ENCODE results near the gene C1orf105.
"Not testable (repeated sequence)": the region's sequence is repeated elsewhere in the genome, so short reads cannot be mapped to it uniquely, and the experiment has no call there.

DNA sequence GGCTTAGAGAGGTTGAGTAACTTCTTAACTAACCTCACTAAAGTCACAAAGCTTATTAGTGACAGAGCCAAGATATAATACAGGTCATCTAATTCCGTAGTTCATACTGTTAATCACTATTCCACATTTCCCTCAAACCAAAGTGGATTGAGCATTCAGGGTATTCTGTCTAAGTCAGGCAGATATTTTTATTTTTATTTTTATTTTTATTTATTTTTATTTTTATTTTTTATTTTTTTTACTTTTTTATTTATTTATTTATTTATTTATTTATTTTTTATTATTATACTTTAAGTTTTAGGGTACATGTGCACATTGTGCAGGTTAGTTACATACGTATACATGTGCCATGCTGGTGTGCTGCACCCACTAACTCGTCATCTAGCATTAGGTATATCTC, 48.8 kb upstream of the C1orf105 start:
- TF ChIP-seq, protein P1, sequence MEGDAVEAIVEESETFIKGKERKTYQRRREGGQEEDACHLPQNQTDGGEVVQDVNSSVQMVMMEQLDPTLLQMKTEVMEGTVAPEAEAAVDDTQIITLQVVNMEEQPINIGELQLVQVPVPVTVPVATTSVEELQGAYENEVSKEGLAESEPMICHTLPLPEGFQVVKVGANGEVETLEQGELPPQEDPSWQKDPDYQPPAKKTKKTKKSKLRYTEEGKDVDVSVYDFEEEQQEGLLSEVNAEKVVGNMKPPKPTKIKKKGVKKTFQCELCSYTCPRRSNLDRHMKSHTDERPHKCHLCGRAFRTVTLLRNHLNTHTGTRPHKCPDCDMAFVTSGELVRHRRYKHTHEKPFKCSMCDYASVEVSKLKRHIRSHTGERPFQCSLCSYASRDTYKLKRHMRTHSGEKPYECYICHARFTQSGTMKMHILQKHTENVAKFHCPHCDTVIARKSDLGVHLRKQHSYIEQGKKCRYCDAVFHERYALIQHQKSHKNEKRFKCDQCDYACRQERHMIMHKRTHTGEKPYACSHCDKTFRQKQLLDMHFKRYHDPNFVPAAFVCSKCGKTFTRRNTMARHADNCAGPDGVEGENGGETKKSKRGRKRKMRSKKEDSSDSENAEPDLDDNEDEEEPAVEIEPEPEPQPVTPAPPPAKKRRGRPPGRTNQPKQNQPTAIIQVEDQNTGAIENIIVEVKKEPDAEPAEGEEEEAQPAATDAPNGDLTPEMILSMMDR (IDR thresholded peaks at IDR 0.05), result not testable (repeated sequence)
- TF ChIP-seq POLR2A (IDR thresholded peaks at IDR 0.05), result not testable (repeated sequence)
